ENCODE measurements around the gene ARL1.
A peak's percentile ranks its signal among the peaks of the same experiment; 100 is the strongest.
"Not testable (repeated sequence)": the region's sequence is repeated elsewhere in the genome, so short reads cannot be mapped to it uniquely, and the experiment has no call there.

The ARL1 gene

GRCh38 chr12:101407436-101408345 is at the start of gene ARL1:
ARL1 (minus strand) TSS chr12:101407772; CDS start chr12:101407645, 127 bp downstream.
- peak in 1 of 2 experiments; percentile 53 for DNase-seq

DNA sequence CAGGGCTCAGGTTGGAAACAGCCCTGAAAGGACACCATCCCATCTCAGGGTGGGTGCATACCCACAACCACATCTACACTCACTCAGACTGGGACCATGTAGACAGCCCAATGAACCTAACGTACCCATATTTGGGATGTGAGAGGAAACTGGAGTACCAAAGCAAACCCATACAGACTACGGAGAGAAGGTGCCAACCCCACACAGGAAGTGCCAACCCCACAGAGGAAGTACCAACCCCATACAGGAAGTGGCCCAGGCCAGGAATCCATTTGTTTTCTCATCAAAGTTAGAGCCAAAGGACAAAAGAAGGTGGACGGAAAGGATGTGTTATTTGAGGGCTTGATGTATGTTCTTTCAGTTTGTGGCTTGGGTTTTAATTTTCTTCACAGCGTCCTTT is 48.1 kb upstream of the ARL1 start:
- DNase-seq = no peak

DNA sequence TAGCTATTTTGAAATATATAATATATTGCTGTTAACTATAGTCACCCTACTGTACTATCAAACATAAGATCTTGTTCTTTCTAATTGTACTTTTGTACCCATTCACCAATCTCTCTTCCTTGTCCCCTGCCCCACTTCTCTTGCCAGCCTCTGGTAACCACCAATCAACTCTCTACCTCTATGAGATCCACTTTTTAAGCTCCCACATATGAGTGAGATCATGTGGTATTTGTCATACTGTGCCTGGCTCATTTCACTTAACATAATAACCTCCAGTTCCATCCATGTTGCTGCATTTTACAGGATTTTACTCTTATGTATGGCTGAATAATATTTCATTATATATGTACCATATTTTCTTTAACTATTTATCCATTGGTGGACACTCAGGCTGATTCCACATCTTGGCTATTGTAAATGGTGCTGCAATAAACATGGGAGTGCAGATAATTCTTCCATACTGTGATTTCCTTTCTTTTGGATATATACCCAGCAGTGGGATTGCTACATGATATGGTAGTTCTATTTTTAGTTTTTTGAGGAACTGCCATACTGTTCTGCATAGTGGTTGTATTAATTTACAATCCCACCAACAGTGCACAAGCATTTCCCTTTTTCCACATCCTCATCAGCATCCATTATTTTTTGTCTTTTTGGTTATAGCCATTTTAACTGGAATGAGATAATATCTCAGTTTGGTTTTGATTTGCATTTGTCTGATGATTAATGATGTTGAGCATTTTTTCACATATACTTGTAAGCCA is 34.1 kb upstream of the ARL1 start:
- no peak for DNase-seq

DNA sequence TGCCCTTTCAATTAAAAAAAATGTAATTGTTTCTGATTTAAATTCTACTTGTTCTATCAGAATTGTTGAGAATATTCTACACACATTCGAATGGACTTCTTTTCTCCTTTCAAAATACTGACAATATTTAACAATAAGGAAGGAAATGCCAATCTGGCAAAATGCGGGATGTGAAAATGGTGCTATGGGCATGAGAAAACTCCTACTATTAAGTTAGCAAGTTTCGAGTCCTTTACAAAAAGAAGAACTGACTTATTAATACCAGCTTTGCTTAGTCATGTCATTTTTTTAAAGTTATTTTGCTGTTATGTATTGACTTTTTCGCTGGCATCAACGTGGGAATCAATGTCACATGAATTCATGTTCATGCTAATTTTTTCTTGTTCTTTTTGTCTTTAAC is 31.7 kb upstream of the ARL1 start:
- DNase-seq = no peak

DNA sequence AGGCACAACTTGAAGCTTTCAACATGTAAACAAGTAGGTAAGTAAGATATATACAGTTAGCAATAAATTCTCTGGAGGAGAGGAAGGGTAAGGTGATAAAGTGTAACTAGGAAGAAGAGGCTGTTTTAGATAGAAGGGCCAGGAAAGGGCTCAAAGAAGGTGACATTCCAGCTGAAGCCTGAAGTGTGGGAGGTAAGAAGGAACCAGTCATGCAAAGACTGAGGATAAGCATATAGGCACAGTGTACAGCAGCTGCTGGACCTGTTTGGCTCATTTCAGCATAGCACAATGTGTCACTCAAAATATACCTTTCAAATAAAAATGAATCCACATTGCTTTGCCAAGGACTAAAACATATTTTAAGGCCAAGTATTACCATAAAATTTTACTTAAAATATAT is 28.6 kb upstream of the ARL1 start:
- no peak for DNase-seq

- DNase-seq = no peak
Measured at GRCh38 chr12:101430456-101430855, 22.9 kb upstream of the ARL1 start.

- DNase-seq = no peak
Measured at GRCh38 chr12:101424620-101425019, 17.0 kb upstream of the ARL1 start.

DNA sequence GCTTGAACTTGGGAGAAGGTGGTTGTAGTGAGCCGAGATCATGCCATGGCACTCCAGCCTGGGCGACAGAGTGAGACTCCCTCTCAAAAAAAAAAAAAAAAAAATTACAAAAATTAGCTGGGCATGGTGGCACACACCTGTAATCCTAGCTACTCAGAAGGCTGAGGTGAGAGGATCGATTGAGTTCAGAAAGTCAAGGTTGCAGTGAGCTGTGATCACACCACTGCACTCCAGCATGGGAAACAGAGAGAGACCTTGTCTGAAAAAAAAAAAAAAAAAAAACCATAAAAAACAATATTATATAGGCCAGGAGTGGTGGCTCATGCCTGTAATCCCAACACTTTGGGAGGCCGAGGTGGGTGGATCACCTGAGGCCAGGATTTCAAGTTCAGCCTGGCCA is 14.5 kb upstream of the ARL1 start:
- not testable (repeated sequence) for DNase-seq

- DNase-seq = no peak
Measured at GRCh38 chr12:101415228-101415627, 7.7 kb upstream of the ARL1 start.

- DNase-seq = peak in 1 of 2 experiments; percentile 7
Measured at GRCh38 chr12:101414533-101415119, 7.1 kb upstream of the ARL1 start.

- not testable (repeated sequence) for DNase-seq
Measured at GRCh38 chr12:101410169-101410568, 2.6 kb upstream of the ARL1 start.

- no peak for DNase-seq
Measured at GRCh38 chr12:101407049-101407435, 530 bp downstream of the ARL1 start.

GRCh38 chr12:101391181-101391580 is 16.4 kb downstream of the ARL1 start:
- DNase-seq = not testable (repeated sequence)

- DNase-seq = no peak
Measured at GRCh38 chr12:101379149-101379548, 28.4 kb downstream of the ARL1 start.

DNA sequence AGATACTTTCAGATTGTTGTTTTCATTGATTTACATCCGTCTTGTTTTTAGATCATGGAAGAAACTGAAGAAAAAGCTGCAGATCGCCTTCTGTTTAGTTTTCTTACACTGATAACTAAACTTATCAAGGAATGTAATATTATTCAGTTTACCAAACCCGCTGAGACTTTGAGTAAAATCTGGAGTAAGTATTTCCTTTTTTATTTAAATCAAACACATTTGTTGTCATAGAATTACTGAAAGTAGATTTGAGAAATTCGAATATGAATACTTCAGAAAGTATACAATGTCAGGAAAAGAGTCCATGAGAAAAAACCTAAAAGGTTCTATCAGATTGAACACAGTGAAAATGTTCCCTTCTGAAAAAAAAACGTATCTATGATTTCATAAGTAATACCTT is 32.0 kb downstream of the ARL1 start:
- no peak for DNase-seq

- no peak for DNase-seq
Measured at GRCh38 chr12:101372431-101372830, 35.1 kb downstream of the ARL1 start.

DNA sequence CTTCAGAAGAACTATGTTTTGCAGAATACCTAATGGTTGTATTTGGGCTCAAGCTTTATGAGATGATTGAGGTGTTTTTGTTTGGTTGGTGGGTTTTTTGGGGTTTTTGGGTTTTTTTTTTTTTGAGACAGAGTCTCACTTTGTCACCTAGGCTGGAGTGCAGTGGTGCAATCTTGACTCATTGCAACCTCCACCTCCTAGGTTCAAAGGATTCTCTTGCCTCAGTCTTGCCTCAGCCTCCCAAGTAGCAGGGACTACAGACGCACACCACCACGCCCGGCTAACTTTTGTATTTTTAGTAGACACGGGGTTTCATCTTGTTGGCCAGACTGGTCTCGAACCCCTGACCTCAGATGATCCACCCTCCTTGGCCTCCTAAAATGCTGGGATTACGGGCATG is 39.6 kb downstream of the ARL1 start:
- DNase-seq = no peak

DNA sequence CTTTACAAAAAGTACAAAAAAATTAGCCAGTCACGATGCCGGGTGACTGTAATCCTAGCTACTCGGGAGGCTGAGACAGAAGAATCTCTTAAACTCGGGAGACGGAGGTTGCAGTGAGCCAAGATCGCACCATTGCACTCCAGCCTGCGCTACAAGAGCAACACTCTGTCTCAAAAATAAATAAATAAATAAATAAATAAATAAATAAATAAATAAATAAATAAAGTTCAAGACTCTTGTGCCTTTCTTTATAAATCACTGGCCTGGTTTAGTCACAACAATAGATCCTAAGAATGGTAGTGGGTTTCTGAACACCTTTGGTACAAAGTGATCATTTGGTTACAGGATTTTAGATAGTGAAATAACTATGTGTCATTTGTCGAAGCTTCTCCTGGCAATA is 46.1 kb downstream of the ARL1 start:
- no peak for DNase-seq

DNA sequence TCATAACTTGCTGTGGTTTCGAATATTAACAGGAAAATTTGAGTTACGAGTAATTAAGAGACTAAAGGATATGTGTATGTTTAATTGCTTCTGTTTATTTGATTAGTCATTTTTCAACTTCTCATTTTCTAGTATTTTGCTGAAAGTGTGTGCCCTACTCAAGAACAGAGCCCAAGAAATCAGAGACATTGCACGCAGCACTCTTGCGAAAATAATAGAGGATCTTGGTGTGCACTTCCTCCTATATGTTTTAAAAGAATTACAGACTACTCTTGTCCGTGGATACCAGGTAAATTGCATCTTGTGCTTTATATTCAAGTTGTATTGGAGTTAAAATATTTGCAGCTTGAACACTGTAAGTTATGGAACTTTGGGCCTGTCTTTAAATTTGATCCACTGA is 50.8 kb downstream of the ARL1 start:
- no peak for DNase-seq

- DNase-seq = no peak
Measured at GRCh38 chr12:101351682-101352081, 55.9 kb downstream of the ARL1 start.

GRCh38 chr12:101343893-101344292 is 63.7 kb downstream of the ARL1 start:
- no peak for DNase-seq
